MM.1S (cell line): ENCODE results near the gene GMPR.

Source experiments
- DNase-seq: peaks from one replicate; pipeline ENCODE4 v3.0.0-alpha.2; 2015
- H2AFZ ChIP-seq: fragments of 300-600 bp; sonication (generic); 2 replicates; pipeline ENCODE4 v1.6.0; 2016; ENCODE audit warnings: antibody characterized with exemption, low read length
- H3F3A ChIP-seq: fragments of 300-600 bp; sonication (generic); 2 replicates; pipeline ENCODE4 v1.6.1; 2016; ENCODE audit warnings: mild to moderate bottlenecking, antibody characterized with exemption, low read length, moderate library complexity, mixed read lengths; ENCODE audit not compliant: insufficient read depth
- H3K27ac ChIP-seq: fragments of 300-600 bp; sonication (generic); 2 replicates; pipeline ENCODE4 v1.5.1; 2016; ENCODE audit warnings: mild to moderate bottlenecking, low read length
- H3K27me3 ChIP-seq: fragments of 300-600 bp; sonication (generic); replicated peaks from 2 replicates; pipeline ENCODE4 v1.6.0; 2016; ENCODE audit warnings: low read length; ENCODE audit not compliant: insufficient read depth
- H3K36me3 ChIP-seq: fragments of 300-600 bp; sonication (generic); replicated peaks from 2 replicates; pipeline ENCODE4 v1.6.1; 2016; ENCODE audit warnings: mild to moderate bottlenecking, low read length, mixed read lengths; ENCODE audit not compliant: insufficient read depth
- H3K4me1 ChIP-seq: fragments of 300-600 bp; sonication (generic); 2 replicates; pipeline ENCODE4 v1.6.1; 2016; ENCODE audit warnings: low read length, mixed read lengths
- H3K4me2 ChIP-seq: fragments of 300-600 bp; sonication (generic); 2 replicates; pipeline ENCODE4 v1.6.0; 2016; ENCODE audit warnings: low read depth, low read length
- H3K4me3 ChIP-seq: fragments of 300-600 bp; sonication (generic); 2 replicates; pipeline ENCODE4 v1.5.1; 2016; ENCODE audit warnings: low read length, mixed read lengths
- H3K79me2 ChIP-seq: fragments of 300-600 bp; sonication (generic); 2 replicates; pipeline ENCODE4 v1.6.1; 2016; ENCODE audit warnings: mixed run types, low read length, mixed read lengths
- H3K9ac ChIP-seq: fragments of 300-600 bp; sonication (generic); 2 replicates; pipeline ENCODE4 v1.6.1; 2016; ENCODE audit warnings: low read length, mixed read lengths
- H3K9me2 ChIP-seq: fragments of 300-600 bp; sonication (generic); replicated peaks from 2 replicates; pipeline ENCODE4 v1.6.1; 2016; ENCODE audit warnings: mild to moderate bottlenecking, low read length, mixed read lengths; ENCODE audit not compliant: insufficient read depth
- H3K9me3 ChIP-seq: fragments of 300-600 bp; sonication (generic); replicated peaks from 2 replicates; pipeline ENCODE4 v1.6.1; 2016; ENCODE audit warnings: mild to moderate bottlenecking, low read length, mixed read lengths; ENCODE audit not compliant: insufficient read depth
- H4K20me1 ChIP-seq: fragments of 300-600 bp; sonication (generic); 2 replicates; pipeline ENCODE4 v1.6.1; 2016; ENCODE audit warnings: mild to moderate bottlenecking, low read length, moderate library complexity, mixed read lengths; ENCODE audit not compliant: insufficient read depth
- EZH2 ChIP-seq: fragments of 300-600 bp; sonication (generic); optimal IDR thresholded peaks from 2 replicates; pipeline ENCODE3; 2017; ENCODE audit warnings: low read depth, mild to moderate bottlenecking, antibody characterized with exemption, low read length, mixed read lengths
- EZH2phosphoT487 ChIP-seq: fragments of 300-600 bp; sonication (generic); IDR thresholded peaks from 2 replicates; pipeline ENCODE4 v1.6.1; 2018; ENCODE audit warnings: antibody characterized with exemption, low read length
- TF ChIP-seq, protein P1 (sequence below): fragments of 300-600 bp; sonication (generic); IDR thresholded peaks from 2 replicates; pipeline ENCODE4 v1.5.1; 2016; ENCODE audit warnings: antibody characterized with exemption, low read length, mixed read lengths

The GMPR gene

DNA sequence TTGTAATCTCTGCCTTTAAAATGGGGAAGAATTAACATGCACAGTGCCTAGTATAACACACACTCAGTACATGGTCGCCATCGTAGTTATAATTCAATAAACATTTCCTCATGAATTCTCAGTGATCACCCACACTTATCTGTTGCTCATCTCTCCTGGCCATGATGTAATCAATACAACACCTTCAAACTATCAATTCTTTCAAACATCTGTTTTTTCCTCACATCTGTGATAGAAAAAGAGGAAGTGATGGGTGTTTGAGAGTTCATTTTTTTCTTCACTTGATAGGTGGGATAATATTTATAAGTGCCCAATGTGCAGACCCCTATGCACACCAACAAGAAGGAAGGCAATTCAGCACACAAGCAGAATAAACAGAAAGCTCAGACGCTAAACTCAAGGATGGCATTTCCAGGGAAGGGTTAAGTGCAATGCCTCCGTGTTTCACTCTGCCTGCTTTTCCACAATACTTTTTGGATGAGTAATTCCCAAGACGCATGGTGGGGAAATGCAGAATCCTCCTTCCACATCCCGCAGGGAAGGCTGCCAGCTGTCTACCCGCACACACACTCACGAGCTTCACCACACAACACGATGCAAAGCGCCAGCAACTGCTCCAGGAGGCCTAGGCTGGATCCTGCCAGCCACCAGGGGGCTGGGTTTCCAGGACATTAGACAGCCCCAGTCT lies 100.3 kb downstream of the GMPR start:
- H2AFZ ChIP-seq, result no peak overlapping the region
- no peaks in the 10 kb centered on the region for H4K20me1 ChIP-seq
- no peaks in the 10 kb centered on the region for H3K79me2 ChIP-seq
- TF ChIP-seq, protein P1, sequence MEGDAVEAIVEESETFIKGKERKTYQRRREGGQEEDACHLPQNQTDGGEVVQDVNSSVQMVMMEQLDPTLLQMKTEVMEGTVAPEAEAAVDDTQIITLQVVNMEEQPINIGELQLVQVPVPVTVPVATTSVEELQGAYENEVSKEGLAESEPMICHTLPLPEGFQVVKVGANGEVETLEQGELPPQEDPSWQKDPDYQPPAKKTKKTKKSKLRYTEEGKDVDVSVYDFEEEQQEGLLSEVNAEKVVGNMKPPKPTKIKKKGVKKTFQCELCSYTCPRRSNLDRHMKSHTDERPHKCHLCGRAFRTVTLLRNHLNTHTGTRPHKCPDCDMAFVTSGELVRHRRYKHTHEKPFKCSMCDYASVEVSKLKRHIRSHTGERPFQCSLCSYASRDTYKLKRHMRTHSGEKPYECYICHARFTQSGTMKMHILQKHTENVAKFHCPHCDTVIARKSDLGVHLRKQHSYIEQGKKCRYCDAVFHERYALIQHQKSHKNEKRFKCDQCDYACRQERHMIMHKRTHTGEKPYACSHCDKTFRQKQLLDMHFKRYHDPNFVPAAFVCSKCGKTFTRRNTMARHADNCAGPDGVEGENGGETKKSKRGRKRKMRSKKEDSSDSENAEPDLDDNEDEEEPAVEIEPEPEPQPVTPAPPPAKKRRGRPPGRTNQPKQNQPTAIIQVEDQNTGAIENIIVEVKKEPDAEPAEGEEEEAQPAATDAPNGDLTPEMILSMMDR, result no peak
- no peak for TF ChIP-seq EZH2phosphoT487
- no peak for TF ChIP-seq EZH2
- H3K27ac ChIP-seq, result no peak overlapping the region
- no peak overlapping the region for H3K4me2 ChIP-seq
- H3K36me3 ChIP-seq, result no peaks in the 10 kb centered on the region
- no peaks in the 10 kb centered on the region for H3K9me3 ChIP-seq
- DNase-seq, result no peak
- no peak overlapping the region for H3K4me3 ChIP-seq
- H3K27me3 ChIP-seq, result no peaks in the 10 kb centered on the region
- no peaks in the 10 kb centered on the region for H3F3A ChIP-seq
- H3K9ac ChIP-seq, result no peak overlapping the region
- no peaks in the 10 kb centered on the region for H3K9me2 ChIP-seq
- no peaks in the 10 kb centered on the region for H3K4me1 ChIP-seq

DNA sequence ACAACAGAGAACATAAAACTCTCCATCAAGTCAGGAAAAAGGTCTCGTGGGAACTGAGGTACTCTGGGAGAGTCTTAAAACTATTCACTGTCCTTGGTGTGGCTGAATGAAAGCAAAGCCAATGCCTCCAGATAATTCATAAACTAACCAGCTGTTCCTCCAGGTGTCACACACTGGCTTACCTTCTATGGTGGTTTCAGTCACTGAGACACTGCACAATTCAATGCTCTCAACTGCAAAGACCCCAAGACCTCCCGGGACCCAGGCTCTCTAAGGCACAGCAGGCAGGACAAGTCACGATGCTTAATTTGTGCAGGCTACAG lies 100.8 kb downstream of the GMPR start:
- no peak overlapping the region for H3K4me3 ChIP-seq
- no peak overlapping the region for H3K9ac ChIP-seq

DNA sequence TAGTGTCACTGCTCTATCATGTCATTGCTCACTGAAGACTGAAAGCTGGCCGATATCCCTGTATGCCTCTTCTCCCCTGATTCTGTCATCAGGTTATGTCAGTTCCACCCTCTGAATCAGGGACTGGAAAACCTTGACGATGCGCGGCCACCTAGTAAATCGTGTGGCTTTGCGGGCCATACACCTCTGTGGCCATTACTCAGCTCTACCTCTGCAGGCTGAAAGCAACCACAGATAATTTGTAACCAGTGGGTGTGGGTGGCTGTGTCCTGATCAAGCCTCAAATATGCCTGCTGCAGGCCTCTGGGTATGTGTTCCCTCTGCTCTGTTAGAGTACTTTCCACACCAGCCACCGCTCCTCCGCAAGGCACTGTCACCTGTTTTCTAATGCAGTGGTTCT lies 105.2 kb downstream of the GMPR start:
- TF ChIP-seq, protein P1, result no peak
- no peak for TF ChIP-seq EZH2phosphoT487
- TF ChIP-seq EZH2, result no peak
- no peak overlapping the region for H3K9ac ChIP-seq
- no peaks in the 10 kb centered on the region for H3K27me3 ChIP-seq
- H3K4me3 ChIP-seq, result no peak overlapping the region
- H3K9me3 ChIP-seq, result no peaks in the 10 kb centered on the region
- H3K79me2 ChIP-seq, result no peaks in the 10 kb centered on the region
- no peak overlapping the region for H2AFZ ChIP-seq
- H3K9me2 ChIP-seq, result no peaks in the 10 kb centered on the region
- no peaks in the 10 kb centered on the region for H3K36me3 ChIP-seq
- H3K4me2 ChIP-seq, result no peak overlapping the region
- H3K27ac ChIP-seq, result no peak overlapping the region
- H4K20me1 ChIP-seq, result no peaks in the 10 kb centered on the region
- DNase-seq, result no peak
- H3K4me1 ChIP-seq, result no peaks in the 10 kb centered on the region
- no peaks in the 10 kb centered on the region for H3F3A ChIP-seq

More for the DNA sequence above, 100.8 kb downstream of the GMPR start:
- H2AFZ ChIP-seq, result no peak overlapping the region
- no peaks in the 10 kb centered on the region for H3K4me1 ChIP-seq
- H4K20me1 ChIP-seq, result no peaks in the 10 kb centered on the region
- no peaks in the 10 kb centered on the region for H3K36me3 ChIP-seq
- H3K79me2 ChIP-seq, result no peaks in the 10 kb centered on the region
- no peak overlapping the region for H3K27ac ChIP-seq
- no peaks in the 10 kb centered on the region for H3K27me3 ChIP-seq
- H3K4me2 ChIP-seq, result no peak overlapping the region
- no peaks in the 10 kb centered on the region for H3K9me3 ChIP-seq
- DNase-seq, result no peak
- no peak for TF ChIP-seq EZH2
- no peak for TF ChIP-seq EZH2phosphoT487
- TF ChIP-seq, protein P1, result no peak
- H3F3A ChIP-seq, result no peaks in the 10 kb centered on the region
- no peaks in the 10 kb centered on the region for H3K9me2 ChIP-seq
